Endothelial cell of umbilical vein (primary cell): ENCODE measurements around the gene ID1. TPM values are rescaled to one million over a fixed set of nuclear protein-coding genes. Genes with fewer than 3 reads are reported as not detected.

Source experiments
- BruUV-seq: library from RNA; stranded (reverse); fragments of 400-500 nt; replicated peaks from 2 replicates; lab custom pipeline; 2021; lab: Mats Ljungman, UMichigan
- CTCF ChIA-PET: fragments of 300-600, 350-600 bp; sonication (Branson Sonifier 250); formaldehyde crosslinking; loops from one replicate; lab custom pipeline; 2021; ENCODE audit warnings: antibody characterized with exemption, inconsistent platforms; lab: Charles Lee
- POLR2A ChIA-PET: fragments of 300-600, 350-600 bp; sonication (Branson Sonifier 250); formaldehyde crosslinking; loops from one replicate; lab custom pipeline; 2021; ENCODE audit warnings: antibody characterized with exemption, inconsistent platforms; lab: Charles Lee
- DNase-seq: peaks from one replicate; pipeline ENCODE4 v3.0.0-alpha.2; 2011; ENCODE audit warnings: low read depth, low spot score
- FAIRE-seq: peaks from 2 replicates; lab custom pipeline; 2011; peaks lifted over from hg19 to GRCh38; lab: Jason Lieb, UNC
- H2AFZ ChIP-seq: 2 replicates; pipeline ENCODE4 v1.6.0; 2012; ENCODE audit warnings: low read depth, low read length, control low read depth, inconsistent platforms
- H3K27ac ChIP-seq: 2 replicates; pipeline ENCODE4 v1.5.1; 2011; ENCODE audit warnings: low read depth, mild to moderate bottlenecking, control low read depth, low read length, moderate library complexity; ENCODE audit not compliant: insufficient read depth
- H3K27me3 ChIP-seq, 2 experiments: 2 replicates each; pipeline versions ENCODE4 v1.6.0 to v1.6.1; 2011; ENCODE audit warnings: low read length in 2 of 2, mixed read lengths in 1 of 2; ENCODE audit not compliant: control insufficient read depth in 2 of 2, insufficient read depth in 2 of 2
- H3K36me3 ChIP-seq, 2 experiments: 2 replicates in 1 of 2; 3 replicates in 1 of 2; pipeline ENCODE4 v1.5.1; 2011; ENCODE audit warnings: low read length in 2 of 2, mild to moderate bottlenecking in 1 of 2, moderate library complexity in 1 of 2; ENCODE audit not compliant: control insufficient read depth in 2 of 2, insufficient read depth in 2 of 2; ENCODE audit errors: extremely low read depth in 1 of 2
- H3K4me1 ChIP-seq: 3 replicates; pipeline ENCODE4 v1.5.1; 2011; ENCODE audit warnings: mild to moderate bottlenecking, low read length; ENCODE audit not compliant: control insufficient read depth, insufficient read depth; ENCODE audit errors: extremely low read depth
- H3K4me2 ChIP-seq: 2 replicates; pipeline ENCODE4 v1.6.1; 2011; ENCODE audit warnings: low read length, control low read depth, mixed read lengths; ENCODE audit not compliant: insufficient read depth
- H3K4me3 ChIP-seq, 3 experiments: fragments of 200-600 bp in 1 of 3; sonication (generic), shearing (Covaris generic) in 1 of 3; replicated peaks in 1 of 3; 2 replicates each; pipeline ENCODE4 v1.5.1; 2011 to 2016; ENCODE audit warnings: control low read depth in 3 of 3, low read length in 3 of 3, mild to moderate bottlenecking in 2 of 3, inconsistent platforms in 1 of 3, low read depth in 1 of 3, moderate library complexity in 1 of 3; ENCODE audit not compliant: insufficient read depth in 1 of 3
- H3K79me2 ChIP-seq: 2 replicates; pipeline ENCODE4 v1.6.0; 2012; ENCODE audit warnings: low read length, inconsistent platforms; ENCODE audit not compliant: control insufficient read depth, insufficient read depth
- H3K9ac ChIP-seq: replicated peaks from 2 replicates; pipeline ENCODE3; 2011; ENCODE audit warnings: low read length, control low read depth; ENCODE audit not compliant: insufficient read depth; ENCODE audit errors: extremely low read depth
- H3K9me1 ChIP-seq: replicated peaks from 3 replicates; pipeline ENCODE4 v1.6.0; 2011; ENCODE audit warnings: mild to moderate bottlenecking, low read length; ENCODE audit not compliant: control insufficient read depth, insufficient read depth; ENCODE audit errors: extremely low read depth
- H3K9me3 ChIP-seq: replicated peaks from 2 replicates; pipeline ENCODE4 v1.5.1; 2012; ENCODE audit warnings: low read length, inconsistent platforms; ENCODE audit not compliant: control insufficient read depth, insufficient read depth
- H4K20me1 ChIP-seq: replicated peaks from 2 replicates; pipeline ENCODE3; 2011; ENCODE audit warnings: mild to moderate bottlenecking, low read length; ENCODE audit not compliant: control insufficient read depth, insufficient read depth; ENCODE audit errors: extremely low read depth
- EZH2 ChIP-seq: IDR thresholded peaks from 2 replicates; pipeline ENCODE4 v1.6.1; 2012; ENCODE audit warnings: borderline replicate concordance, low read depth, mild to moderate bottlenecking, moderate library complexity, low read length, inconsistent platforms; ENCODE audit not compliant: severe bottlenecking
- FOS ChIP-seq: IDR thresholded peaks from 2 replicates; pipeline ENCODE4 v1.6.1; 2011; ENCODE audit warnings: mild to moderate bottlenecking, low read length, moderate library complexity, borderline replicate concordance; ENCODE audit not compliant: insufficient read depth
- GATA2 ChIP-seq: IDR thresholded peaks from 2 replicates; pipeline ENCODE4 v1.7.0; 2011; ENCODE audit warnings: low read depth, mild to moderate bottlenecking, moderate library complexity, mixed read lengths, low read length; ENCODE audit not compliant: insufficient read length, insufficient read depth
- JUN ChIP-seq: IDR thresholded peaks from 2 replicates; pipeline ENCODE4 v1.6.1; 2011; ENCODE audit warnings: borderline replicate concordance, low read depth; ENCODE audit not compliant: insufficient read length, insufficient read depth
- MYC ChIP-seq: IDR thresholded peaks from one replicate; pipeline ENCODE4 v1.6.1; 2011; ENCODE audit warnings: mild to moderate bottlenecking, low read depth, low read length
- POLR2A ChIP-seq: IDR thresholded peaks from 2 replicates; pipeline ENCODE4 v1.6.1; 2012; ENCODE audit warnings: low read depth, mild to moderate bottlenecking, control low read depth, low read length
- POLR2AphosphoS5 ChIP-seq: IDR thresholded peaks from 2 replicates; pipeline ENCODE4 v1.6.1; 2012; ENCODE audit warnings: low read depth, mild to moderate bottlenecking, control low read depth, low read length, moderate library complexity; ENCODE audit not compliant: insufficient read depth
- dilution Hi-C: fragments of 300-500 bp; cut with MboI; formaldehyde crosslinking; loops from one replicate; pipeline ENCODE4 v1.15.0; 2019; ENCODE audit warnings: low sequenced_read_pairs; ENCODE audit not compliant: extremely low pct_ligation_motif_present
- intact Hi-C: fragments of 100-400 bp; cut with micrococcal nuclease; formaldehyde crosslinking; loops from one replicate; pipeline ENCODE4 v1.10.0; 2022
- polyA plus RNA-seq, 4 experiments: library from polyadenylated mRNA; depleted of rRNA in 3 of 4; stranded (reverse) in 3 of 4; unstranded in 1 of 4; fragments of >200 nt; gene quantifications; 2 replicates each; pipeline versions ENCODE4 v1.2.1 to v1.2.3, GENCODE V29; 2011 to 2012; ENCODE audit warnings: missing spikeins in 1 of 4
- total RNA-seq: library from RNA; stranded (reverse); gene quantifications from 2 replicates; pipeline ENCODE4 v1.2.3, GENCODE V29; 2021
- TF ChIP-seq, protein P1 (sequence below), 2 donors: IDR thresholded peaks; 1 replicate in 1 of 2; 2 replicates in 1 of 2; pipeline ENCODE4 v1.5.1; 2011; ENCODE audit warnings: low read length in 2 of 2, mild to moderate bottlenecking in 2 of 2, moderate library complexity in 2 of 2, control low read depth in 1 of 2, inconsistent platforms in 1 of 2, low read depth in 1 of 2; ENCODE audit not compliant: insufficient read depth in 1 of 2; ENCODE audit errors: extremely low read depth in 1 of 2
- TF ChIP-seq, protein P2 (sequence below): IDR thresholded peaks from 2 replicates; pipeline ENCODE4 v1.6.1; 2011; ENCODE audit not compliant: insufficient read depth, insufficient read length

Gene ID1
- total and polyA plus RNA-seq, 2 donors (not counting 3 experiments of a cell fraction or from before 2014, with no cell fraction given) = 78.9 to 152 TPM

DNA sequence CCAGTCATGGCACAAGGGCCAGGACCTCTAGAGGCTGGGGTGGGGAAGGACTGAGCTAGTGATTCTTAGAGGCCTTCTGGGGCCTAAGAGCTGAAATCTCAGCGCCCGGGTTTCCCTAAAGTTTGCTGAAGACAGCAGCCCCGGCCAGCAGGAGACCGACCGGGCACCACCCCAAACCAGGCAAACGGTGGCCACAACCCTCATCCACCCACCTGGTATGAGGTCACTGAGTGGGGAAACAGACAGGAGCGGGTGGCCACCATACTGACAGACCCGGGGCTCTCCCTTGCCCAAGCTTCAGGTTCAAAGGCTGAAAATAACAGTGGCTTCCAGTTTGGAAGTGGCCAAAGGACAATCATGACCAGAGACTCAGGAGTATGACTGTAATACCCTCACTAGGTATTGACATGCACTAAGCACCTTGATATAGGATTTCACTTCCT lies 35.0 kb upstream of the ID1 start:
- POLR2A ChIA-PET = interaction anchor here (1.4 to 3.9 kb wide), 2 partner anchors 35 to 42 kb away, joined by 7 to 29 read pairs; partner anchors contain the start of gene ID1
- H3K27ac ChIP-seq = peak overlapping the region; percentile 59
- FAIRE-seq (no peak), DNase-seq (no peak)
- H3K79me2 ChIP-seq = no peaks in the 10 kb centered on the region
- peaks cover 45% of the 10 kb centered on the region for H3K4me1 ChIP-seq
- no peaks in the 10 kb centered on the region for H4K20me1 ChIP-seq
- intact Hi-C loops = no loop called here
- peaks cover 0 to 5% of the 10 kb centered on the region in 2 experiments for H3K36me3 ChIP-seq
- H3K9ac ChIP-seq = no peak overlapping the region
- dilution Hi-C loops = no loop called here
- H3K9me3 ChIP-seq = no peaks in the 10 kb centered on the region
- no peak overlapping the region for H3K4me3 ChIP-seq
- BruUV-seq = no TSS peak
- TF ChIP-seq, protein P1, sequence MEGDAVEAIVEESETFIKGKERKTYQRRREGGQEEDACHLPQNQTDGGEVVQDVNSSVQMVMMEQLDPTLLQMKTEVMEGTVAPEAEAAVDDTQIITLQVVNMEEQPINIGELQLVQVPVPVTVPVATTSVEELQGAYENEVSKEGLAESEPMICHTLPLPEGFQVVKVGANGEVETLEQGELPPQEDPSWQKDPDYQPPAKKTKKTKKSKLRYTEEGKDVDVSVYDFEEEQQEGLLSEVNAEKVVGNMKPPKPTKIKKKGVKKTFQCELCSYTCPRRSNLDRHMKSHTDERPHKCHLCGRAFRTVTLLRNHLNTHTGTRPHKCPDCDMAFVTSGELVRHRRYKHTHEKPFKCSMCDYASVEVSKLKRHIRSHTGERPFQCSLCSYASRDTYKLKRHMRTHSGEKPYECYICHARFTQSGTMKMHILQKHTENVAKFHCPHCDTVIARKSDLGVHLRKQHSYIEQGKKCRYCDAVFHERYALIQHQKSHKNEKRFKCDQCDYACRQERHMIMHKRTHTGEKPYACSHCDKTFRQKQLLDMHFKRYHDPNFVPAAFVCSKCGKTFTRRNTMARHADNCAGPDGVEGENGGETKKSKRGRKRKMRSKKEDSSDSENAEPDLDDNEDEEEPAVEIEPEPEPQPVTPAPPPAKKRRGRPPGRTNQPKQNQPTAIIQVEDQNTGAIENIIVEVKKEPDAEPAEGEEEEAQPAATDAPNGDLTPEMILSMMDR (IDR thresholded peaks at IDR 0.05; ENCODE audit: extremely low read depth in 1 of 2, insufficient read depth in 1 of 2, low read depth in 1 of 2, low read length in 2 of 2) = no peak
- TF ChIP-seq MYC (no peak), GATA2 (no peak), JUN (no peak), FOS (no peak), POLR2A (no peak), EZH2 (no peak), POLR2AphosphoS5 (no peak)
- TF ChIP-seq, protein P2, sequence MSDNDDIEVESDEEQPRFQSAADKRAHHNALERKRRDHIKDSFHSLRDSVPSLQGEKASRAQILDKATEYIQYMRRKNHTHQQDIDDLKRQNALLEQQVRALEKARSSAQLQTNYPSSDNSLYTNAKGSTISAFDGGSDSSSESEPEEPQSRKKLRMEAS = no peak
- no peak overlapping the region for H2AFZ ChIP-seq
- CTCF ChIA-PET = interaction anchor here (0.7 to 30.9 kb wide), 12 partner anchors 9 to 154 kb away, joined by 3 to 1817 read pairs (median 6); partner anchors contain the start of genes BCL2L1 and ID1
- no peak overlapping the region for H3K4me2 ChIP-seq
- H3K9me1 ChIP-seq = no peaks in the 10 kb centered on the region
- H3K27me3 ChIP-seq = no peaks in the 10 kb centered on the region
